ENCODE results near the gene DDX31. TPM values are rescaled to one million over a fixed set of nuclear protein-coding genes. Genes with fewer than 3 reads are reported as not detected.

Gene DDX31
- total RNA-seq, 1 experiment from 2014 or later = 25.8 TPM

DNA sequence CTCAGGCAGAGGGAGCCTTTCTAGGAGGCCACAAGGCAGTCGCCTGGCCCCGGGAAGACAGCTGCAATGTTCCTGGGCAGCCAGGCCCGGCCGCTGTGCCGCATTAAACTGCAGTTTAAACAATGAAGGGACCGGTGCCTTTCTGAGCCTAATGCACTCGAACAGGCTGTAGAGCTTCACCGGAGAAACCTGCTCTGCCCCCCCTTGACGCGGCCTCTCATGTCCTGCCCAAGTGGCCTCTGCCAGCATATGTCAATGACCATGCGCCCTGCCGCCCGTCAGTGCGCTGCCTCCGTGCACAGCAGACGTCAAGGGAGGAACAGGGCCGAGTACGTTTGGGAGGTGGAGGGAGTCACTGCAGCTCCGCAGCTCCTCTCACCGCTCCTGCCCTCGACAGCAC, 125.8 kb downstream of the DDX31 start:
- H4K20me1 ChIP-seq (ENCODE audit: insufficient read depth) = no peaks in the 10 kb centered on the region
- ChIA-PET CTCF (no interaction called here), RAD21 (ENCODE audit: low non-redundant PET in 1 of 2, low total read pairs in 2 of 2, uncharacterized antibody in 2 of 2, unreplicated experiment in 2 of 2) (no interaction called here), POLR2A (no interaction called here)
- intact Hi-C loops (cut with micrococcal nuclease) = no loop called here
- no peaks in the 10 kb centered on the region for H3K79me2 ChIP-seq (ENCODE audit: insufficient read depth, low read length)
- H3K9me3 ChIP-seq (ENCODE audit: control insufficient read depth in 1 of 2, insufficient read depth in 1 of 2, low read depth in 1 of 2, low read length in 2 of 2) = no peaks in the 10 kb centered on the region
- no peaks in the 10 kb centered on the region for H3K9me2 ChIP-seq (ENCODE audit: insufficient read depth)
- H3K9ac ChIP-seq (ENCODE audit: low read length) = no peak overlapping the region
- no peak for ATAC-seq
- H3K27me3 ChIP-seq (ENCODE audit: insufficient read depth, low read length) = no peaks in the 10 kb centered on the region
- no peak for DNase-seq (ENCODE audit: low read depth, low spot score)
- H3K4me1 ChIP-seq (ENCODE audit: control insufficient read depth in 1 of 2, insufficient read depth in 2 of 2, low read length in 2 of 2) = peaks cover 3 to 15% of the 10 kb centered on the region in 2 experiments; a peak in 3 of 4 replicates
- H3K36me3 ChIP-seq (ENCODE audit: control insufficient read depth in 1 of 2, insufficient read depth in 2 of 2, low read length in 2 of 2) = no peaks in the 10 kb centered on the region
- H2AFZ ChIP-seq (ENCODE audit: low read depth, low read length, poor library complexity, severe bottlenecking) = no peak overlapping the region
- no peak overlapping the region for H3K27ac ChIP-seq (ENCODE audit: low read depth, low read length)
- TF ChIP-seq TCF7L2 (IDR thresholded peaks at IDR 0.05; ENCODE audit: borderline replicate concordance, extremely low read depth, insufficient read depth, insufficient read length) (no peak), CEBPB (IDR thresholded peaks at IDR 0.05; ENCODE audit: low read depth) (no peak), POLR2A (IDR thresholded peaks at IDR 0.05; ENCODE audit: borderline replicate concordance, extremely low read depth, insufficient read depth, insufficient read length) (no peak), ELF1 (IDR thresholded peaks at IDR 0.05; ENCODE audit: borderline replicate concordance, low read depth) (no peak), POLR2AphosphoS5 (IDR thresholded peaks at IDR 0.05; ENCODE audit: low read depth, low read length) (no peak), SIN3A (IDR thresholded peaks at IDR 0.05; ENCODE audit: low read depth) (no peak), ZNF274 (IDR thresholded peaks at IDR 0.05; ENCODE audit: low read depth, low read length) (no peak), ZFX (IDR thresholded peaks at IDR 0.05) (no peak), SRF (IDR thresholded peaks at IDR 0.05; ENCODE audit: low read depth) (no peak), FOSL1 (IDR thresholded peaks at IDR 0.05; ENCODE audit: low read depth) (no peak), SP1 (IDR thresholded peaks at IDR 0.05; ENCODE audit: low read depth) (no peak)
- TF ChIP-seq, protein P1, sequence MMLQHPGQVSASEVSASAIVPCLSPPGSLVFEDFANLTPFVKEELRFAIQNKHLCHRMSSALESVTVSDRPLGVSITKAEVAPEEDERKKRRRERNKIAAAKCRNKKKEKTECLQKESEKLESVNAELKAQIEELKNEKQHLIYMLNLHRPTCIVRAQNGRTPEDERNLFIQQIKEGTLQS (IDR thresholded peaks at IDR 0.05) = no peak
- TF ChIP-seq, protein P2, sequence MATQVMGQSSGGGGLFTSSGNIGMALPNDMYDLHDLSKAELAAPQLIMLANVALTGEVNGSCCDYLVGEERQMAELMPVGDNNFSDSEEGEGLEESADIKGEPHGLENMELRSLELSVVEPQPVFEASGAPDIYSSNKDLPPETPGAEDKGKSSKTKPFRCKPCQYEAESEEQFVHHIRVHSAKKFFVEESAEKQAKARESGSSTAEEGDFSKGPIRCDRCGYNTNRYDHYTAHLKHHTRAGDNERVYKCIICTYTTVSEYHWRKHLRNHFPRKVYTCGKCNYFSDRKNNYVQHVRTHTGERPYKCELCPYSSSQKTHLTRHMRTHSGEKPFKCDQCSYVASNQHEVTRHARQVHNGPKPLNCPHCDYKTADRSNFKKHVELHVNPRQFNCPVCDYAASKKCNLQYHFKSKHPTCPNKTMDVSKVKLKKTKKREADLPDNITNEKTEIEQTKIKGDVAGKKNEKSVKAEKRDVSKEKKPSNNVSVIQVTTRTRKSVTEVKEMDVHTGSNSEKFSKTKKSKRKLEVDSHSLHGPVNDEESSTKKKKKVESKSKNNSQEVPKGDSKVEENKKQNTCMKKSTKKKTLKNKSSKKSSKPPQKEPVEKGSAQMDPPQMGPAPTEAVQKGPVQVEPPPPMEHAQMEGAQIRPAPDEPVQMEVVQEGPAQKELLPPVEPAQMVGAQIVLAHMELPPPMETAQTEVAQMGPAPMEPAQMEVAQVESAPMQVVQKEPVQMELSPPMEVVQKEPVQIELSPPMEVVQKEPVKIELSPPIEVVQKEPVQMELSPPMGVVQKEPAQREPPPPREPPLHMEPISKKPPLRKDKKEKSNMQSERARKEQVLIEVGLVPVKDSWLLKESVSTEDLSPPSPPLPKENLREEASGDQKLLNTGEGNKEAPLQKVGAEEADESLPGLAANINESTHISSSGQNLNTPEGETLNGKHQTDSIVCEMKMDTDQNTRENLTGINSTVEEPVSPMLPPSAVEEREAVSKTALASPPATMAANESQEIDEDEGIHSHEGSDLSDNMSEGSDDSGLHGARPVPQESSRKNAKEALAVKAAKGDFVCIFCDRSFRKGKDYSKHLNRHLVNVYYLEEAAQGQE (IDR thresholded peaks at IDR 0.05; ENCODE audit: low read depth) = no peak
- TF ChIP-seq, protein P3, sequence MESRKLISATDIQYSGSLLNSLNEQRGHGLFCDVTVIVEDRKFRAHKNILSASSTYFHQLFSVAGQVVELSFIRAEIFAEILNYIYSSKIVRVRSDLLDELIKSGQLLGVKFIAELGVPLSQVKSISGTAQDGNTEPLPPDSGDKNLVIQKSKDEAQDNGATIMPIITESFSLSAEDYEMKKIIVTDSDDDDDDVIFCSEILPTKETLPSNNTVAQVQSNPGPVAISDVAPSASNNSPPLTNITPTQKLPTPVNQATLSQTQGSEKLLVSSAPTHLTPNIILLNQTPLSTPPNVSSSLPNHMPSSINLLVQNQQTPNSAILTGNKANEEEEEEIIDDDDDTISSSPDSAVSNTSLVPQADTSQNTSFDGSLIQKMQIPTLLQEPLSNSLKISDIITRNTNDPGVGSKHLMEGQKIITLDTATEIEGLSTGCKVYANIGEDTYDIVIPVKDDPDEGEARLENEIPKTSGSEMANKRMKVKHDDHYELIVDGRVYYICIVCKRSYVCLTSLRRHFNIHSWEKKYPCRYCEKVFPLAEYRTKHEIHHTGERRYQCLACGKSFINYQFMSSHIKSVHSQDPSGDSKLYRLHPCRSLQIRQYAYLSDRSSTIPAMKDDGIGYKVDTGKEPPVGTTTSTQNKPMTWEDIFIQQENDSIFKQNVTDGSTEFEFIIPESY (IDR thresholded peaks at IDR 0.05; ENCODE audit: extremely low read depth, insufficient replicate concordance, low read length) = no peak
- TF ChIP-seq, protein P4, sequence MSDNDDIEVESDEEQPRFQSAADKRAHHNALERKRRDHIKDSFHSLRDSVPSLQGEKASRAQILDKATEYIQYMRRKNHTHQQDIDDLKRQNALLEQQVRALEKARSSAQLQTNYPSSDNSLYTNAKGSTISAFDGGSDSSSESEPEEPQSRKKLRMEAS (IDR thresholded peaks at IDR 0.05) = no peak
- H3K4me2 ChIP-seq (ENCODE audit: low read length) = no peak overlapping the region
- no TSS peak for BruUV-seq (replicated peaks)
- H3K4me3 ChIP-seq (replicated peaks in 1 of 2; ENCODE audit: low read depth in 1 of 2, low read length in 2 of 2) = no peak overlapping the region
